Epithelial cell of prostate (primary cell): ENCODE data around the gene SPATA7.

ENCODE experiments used
- DNase-seq: peaks from one replicate; pipeline ENCODE4 v3.0.0-alpha.2; 2011; ENCODE audit warnings: low read depth, low spot score
- H3K27ac ChIP-seq: fragments of 450-650 bp; 2 replicates; pipeline ENCODE4 v1.5.1; 2017; ENCODE audit warnings: mild to moderate bottlenecking

Gene SPATA7

GRCh38 chr14:88478931-88479330 lies 93.5 kb downstream of the SPATA7 start:
- no peak for DNase-seq

GRCh38 chr14:88479574-88479987 lies 94.1 kb downstream of the SPATA7 start:
- H3K27ac ChIP-seq, result no peak overlapping the region
- no peak for DNase-seq

More at GRCh38 chr14:88478931-88479330, 93.5 kb downstream of the SPATA7 start:
- H3K27ac ChIP-seq, result no peak overlapping the region

GRCh38 chr14:88481059-88481458 lies 95.6 kb downstream of the SPATA7 start:
- H3K27ac ChIP-seq, result no peak overlapping the region
- no peak for DNase-seq

- H3K27ac ChIP-seq, result no peak overlapping the region
- no peak for DNase-seq
Measured at GRCh38 chr14:88481794-88482193, 96.3 kb downstream of the SPATA7 start.

GRCh38 chr14:88482524-88482923 lies 97.1 kb downstream of the SPATA7 start:
- no peak overlapping the region for H3K27ac ChIP-seq
- DNase-seq, result no peak
